ENCODE measurements around the gene KRT78.

- TF ChIP-seq, protein P1, sequence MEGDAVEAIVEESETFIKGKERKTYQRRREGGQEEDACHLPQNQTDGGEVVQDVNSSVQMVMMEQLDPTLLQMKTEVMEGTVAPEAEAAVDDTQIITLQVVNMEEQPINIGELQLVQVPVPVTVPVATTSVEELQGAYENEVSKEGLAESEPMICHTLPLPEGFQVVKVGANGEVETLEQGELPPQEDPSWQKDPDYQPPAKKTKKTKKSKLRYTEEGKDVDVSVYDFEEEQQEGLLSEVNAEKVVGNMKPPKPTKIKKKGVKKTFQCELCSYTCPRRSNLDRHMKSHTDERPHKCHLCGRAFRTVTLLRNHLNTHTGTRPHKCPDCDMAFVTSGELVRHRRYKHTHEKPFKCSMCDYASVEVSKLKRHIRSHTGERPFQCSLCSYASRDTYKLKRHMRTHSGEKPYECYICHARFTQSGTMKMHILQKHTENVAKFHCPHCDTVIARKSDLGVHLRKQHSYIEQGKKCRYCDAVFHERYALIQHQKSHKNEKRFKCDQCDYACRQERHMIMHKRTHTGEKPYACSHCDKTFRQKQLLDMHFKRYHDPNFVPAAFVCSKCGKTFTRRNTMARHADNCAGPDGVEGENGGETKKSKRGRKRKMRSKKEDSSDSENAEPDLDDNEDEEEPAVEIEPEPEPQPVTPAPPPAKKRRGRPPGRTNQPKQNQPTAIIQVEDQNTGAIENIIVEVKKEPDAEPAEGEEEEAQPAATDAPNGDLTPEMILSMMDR (conservative IDR thresholded peaks at IDR 0.05; ENCODE audit: low read depth, low read length): no peak
- no peak for TF ChIP-seq EZH2 (IDR thresholded peaks at IDR 0.05; ENCODE audit: borderline replicate concordance, low read depth, low read length, poor library complexity, severe bottlenecking)
Observed at GRCh38 chr12:52799505-52800211, 49.1 kb downstream of the KRT78 start.

Data from A673 (cell line).